Measurements from ENCODE around the gene C1orf21.

C1orf21 gene

GRCh38 chr1:184487531-184488193, 100.8 kb downstream of the C1orf21 start:
- H2BK5ac ChIP-seq (ENCODE audit: low read depth, low read length, poor library complexity, severe bottlenecking): no peak overlapping the region
- H2BK120ac ChIP-seq (ENCODE audit: low read depth, low read length): no peak overlapping the region
- H3K4ac ChIP-seq (ENCODE audit: low read depth in 1 of 2, low read length in 2 of 2): no peak overlapping the region
- no peak overlapping the region for H3K14ac ChIP-seq (ENCODE audit: low read length in 2 of 2)
- no peak overlapping the region for H2AK5ac ChIP-seq (ENCODE audit: low read length, severe bottlenecking)
- DNase-seq: peak; percentile 70
- no peak overlapping the region for H3K27ac ChIP-seq (ENCODE audit: low read length, poor library complexity, severe bottlenecking)
- no peak overlapping the region for H2BK15ac ChIP-seq (ENCODE audit: low read depth, poor library complexity, severe bottlenecking)
- H3K23ac ChIP-seq (ENCODE audit: low read length in 2 of 2): no peak overlapping the region
- no peak overlapping the region for H4K91ac ChIP-seq (ENCODE audit: low read length)
- WGBS: 78% methylated on average over 2 of the region's 5 CpGs
- H3K4me3 ChIP-seq (ENCODE audit: insufficient read depth in 1 of 2, low read depth in 1 of 2, low read length in 2 of 2): no peak overlapping the region
- H3K4me2 ChIP-seq (ENCODE audit: low read length, poor library complexity, severe bottlenecking): no peak overlapping the region
- peak overlapping the region; percentile 18 for H3K9ac ChIP-seq (ENCODE audit: low read length)
- H2BK12ac ChIP-seq (ENCODE audit: low read length in 2 of 2): no peak overlapping the region
- H4K8ac ChIP-seq (ENCODE audit: low read length): no peak overlapping the region
- peaks cover 7% of the 10 kb centered on the region for H3K4me1 ChIP-seq (ENCODE audit: control insufficient read depth, insufficient read depth, low read depth, low read length)
- H3K79me1 ChIP-seq (replicated peaks; ENCODE audit: low read length, poor library complexity, severe bottlenecking): peaks cover 7% of the 10 kb centered on the region
- peak overlapping the region in 1 of 2 experiments; percentile 24 for H3K18ac ChIP-seq (ENCODE audit: low read depth in 1 of 2, low read length in 2 of 2)
- no peak overlapping the region for H2AFZ ChIP-seq (ENCODE audit: low read depth, low read length)
- no peaks in the 10 kb centered on the region for H3K27me3 ChIP-seq (ENCODE audit: control insufficient read depth in 1 of 2, insufficient read depth in 1 of 2, low read length in 2 of 2)
- H3K36me3 ChIP-seq (ENCODE audit: control insufficient read depth in 1 of 2, insufficient read depth in 2 of 2, low read depth in 1 of 2, low read length in 2 of 2): no peaks in the 10 kb centered on the region
- H3K9me3 ChIP-seq (ENCODE audit: control insufficient read depth, low read length): no peaks in the 10 kb centered on the region

GRCh38 chr1:184489908-184490307, 103.1 kb downstream of the C1orf21 start:
- peak overlapping the region; percentile 85 for H3K9ac ChIP-seq (ENCODE audit: low read length)
- DNase-seq: no peak
- H2BK12ac ChIP-seq (ENCODE audit: low read length in 2 of 2): peak overlapping the region in 1 of 2 experiments; percentile 61
- peaks cover 6% of the 10 kb centered on the region for H3K4me1 ChIP-seq (ENCODE audit: control insufficient read depth, insufficient read depth, low read depth, low read length)
- no peak overlapping the region for H3K4ac ChIP-seq (ENCODE audit: low read depth in 1 of 2, low read length in 2 of 2)
- H2BK15ac ChIP-seq (ENCODE audit: low read depth, poor library complexity, severe bottlenecking): no peak overlapping the region
- 96% methylated on average over 3 of the region's 3 CpGs for WGBS
- no peak overlapping the region for H4K91ac ChIP-seq (ENCODE audit: low read length)
- no peak overlapping the region for H3K4me3 ChIP-seq (ENCODE audit: insufficient read depth in 1 of 2, low read depth in 1 of 2, low read length in 2 of 2)
- no peaks in the 10 kb centered on the region for H3K27me3 ChIP-seq (ENCODE audit: control insufficient read depth in 1 of 2, insufficient read depth in 1 of 2, low read length in 2 of 2)
- no peak overlapping the region for H3K4me2 ChIP-seq (ENCODE audit: low read length, poor library complexity, severe bottlenecking)
- no peaks in the 10 kb centered on the region for H3K9me3 ChIP-seq (ENCODE audit: control insufficient read depth, low read length)
- H4K8ac ChIP-seq (ENCODE audit: low read length): no peak overlapping the region
- no peak overlapping the region for H2BK120ac ChIP-seq (ENCODE audit: low read depth, low read length)
- no peak overlapping the region for H2AFZ ChIP-seq (ENCODE audit: low read depth, low read length)
- H3K18ac ChIP-seq (ENCODE audit: low read depth in 1 of 2, low read length in 2 of 2): no peak overlapping the region
- no peak overlapping the region for H2BK5ac ChIP-seq (ENCODE audit: low read depth, low read length, poor library complexity, severe bottlenecking)
- no peak overlapping the region for H3K27ac ChIP-seq (ENCODE audit: low read length, poor library complexity, severe bottlenecking)
- peaks cover 7% of the 10 kb centered on the region for H3K79me1 ChIP-seq (replicated peaks; ENCODE audit: low read length, poor library complexity, severe bottlenecking)
- no peaks in the 10 kb centered on the region for H3K36me3 ChIP-seq (ENCODE audit: control insufficient read depth in 1 of 2, insufficient read depth in 2 of 2, low read depth in 1 of 2, low read length in 2 of 2)
- H2AK5ac ChIP-seq (ENCODE audit: low read length, severe bottlenecking): no peak overlapping the region
- no peak overlapping the region for H3K14ac ChIP-seq (ENCODE audit: low read length in 2 of 2)
- no peak overlapping the region for H3K23ac ChIP-seq (ENCODE audit: low read length in 2 of 2)

- Histone ChIP-seq H3K27me3 (ENCODE audit: control insufficient read depth in 1 of 2, insufficient read depth in 1 of 2, low read length in 2 of 2) (no peaks in the 10 kb centered on the region), H3K14ac (ENCODE audit: low read length in 2 of 2) (no peak overlapping the region), H2BK5ac (ENCODE audit: low read depth, low read length, poor library complexity, severe bottlenecking) (no peak overlapping the region), H3K27ac (ENCODE audit: low read length, poor library complexity, severe bottlenecking) (no peak overlapping the region), H2AFZ (ENCODE audit: low read depth, low read length) (no peak overlapping the region), H3K23ac (ENCODE audit: low read length in 2 of 2) (no peak overlapping the region), H2AK5ac (ENCODE audit: low read length, severe bottlenecking) (no peak overlapping the region), H2BK120ac (ENCODE audit: low read depth, low read length) (no peak overlapping the region), H2BK15ac (ENCODE audit: low read depth, poor library complexity, severe bottlenecking) (no peak overlapping the region), H3K9ac (ENCODE audit: low read length) (peak overlapping the region; percentile 85), H4K91ac (ENCODE audit: low read length) (no peak overlapping the region), H2BK12ac (ENCODE audit: low read length in 2 of 2) (no peak overlapping the region), H3K4ac (ENCODE audit: low read depth in 1 of 2, low read length in 2 of 2) (no peak overlapping the region), H3K18ac (ENCODE audit: low read depth in 1 of 2, low read length in 2 of 2) (no peak overlapping the region), H3K4me1 (ENCODE audit: control insufficient read depth, insufficient read depth, low read depth, low read length) (peaks cover 6% of the 10 kb centered on the region), H3K79me1 (replicated peaks; ENCODE audit: low read length, poor library complexity, severe bottlenecking) (peaks cover 9% of the 10 kb centered on the region), H3K9me3 (ENCODE audit: control insufficient read depth, low read length) (no peaks in the 10 kb centered on the region), H3K4me3 (ENCODE audit: insufficient read depth in 1 of 2, low read depth in 1 of 2, low read length in 2 of 2) (no peak overlapping the region), H3K36me3 (ENCODE audit: control insufficient read depth in 1 of 2, insufficient read depth in 2 of 2, low read depth in 1 of 2, low read length in 2 of 2) (no peaks in the 10 kb centered on the region), H4K8ac (ENCODE audit: low read length) (no peak overlapping the region), H3K4me2 (ENCODE audit: low read length, poor library complexity, severe bottlenecking) (no peak overlapping the region)
- DNase-seq: peak; percentile 47
Measured at GRCh38 chr1:184492536-184492935, 105.7 kb downstream of the C1orf21 start.

GRCh38 chr1:184493987-184494388, 107.2 kb downstream of the C1orf21 start:
- Histone ChIP-seq H2BK120ac (ENCODE audit: low read depth, low read length) (no peak overlapping the region), H4K8ac (ENCODE audit: low read length) (no peak overlapping the region), H3K79me1 (replicated peaks; ENCODE audit: low read length, poor library complexity, severe bottlenecking) (peaks cover 9% of the 10 kb centered on the region), H3K27me3 (ENCODE audit: control insufficient read depth in 1 of 2, insufficient read depth in 1 of 2, low read length in 2 of 2) (no peaks in the 10 kb centered on the region), H3K36me3 (ENCODE audit: control insufficient read depth in 1 of 2, insufficient read depth in 2 of 2, low read depth in 1 of 2, low read length in 2 of 2) (no peaks in the 10 kb centered on the region), H2BK15ac (ENCODE audit: low read depth, poor library complexity, severe bottlenecking) (no peak overlapping the region), H3K18ac (ENCODE audit: low read depth in 1 of 2, low read length in 2 of 2) (peak overlapping the region; percentile 30 to 50), H3K9ac (ENCODE audit: low read length) (no peak overlapping the region), H3K14ac (ENCODE audit: low read length in 2 of 2) (no peak overlapping the region), H3K4ac (ENCODE audit: low read depth in 1 of 2, low read length in 2 of 2) (peak overlapping the region in 1 of 2 experiments; percentile 52), H2AFZ (ENCODE audit: low read depth, low read length) (no peak overlapping the region), H3K9me3 (ENCODE audit: control insufficient read depth, low read length) (no peaks in the 10 kb centered on the region), H3K4me3 (ENCODE audit: insufficient read depth in 1 of 2, low read depth in 1 of 2, low read length in 2 of 2) (no peak overlapping the region), H2AK5ac (ENCODE audit: low read length, severe bottlenecking) (no peak overlapping the region), H3K23ac (ENCODE audit: low read length in 2 of 2) (no peak overlapping the region), H3K27ac (ENCODE audit: low read length, poor library complexity, severe bottlenecking) (no peak overlapping the region), H4K91ac (ENCODE audit: low read length) (no peak overlapping the region), H2BK12ac (ENCODE audit: low read length in 2 of 2) (peak overlapping the region; percentile 76 to 88), H3K4me1 (ENCODE audit: control insufficient read depth, insufficient read depth, low read depth, low read length) (peaks cover 8% of the 10 kb centered on the region), H3K4me2 (ENCODE audit: low read length, poor library complexity, severe bottlenecking) (no peak overlapping the region), H2BK5ac (ENCODE audit: low read depth, low read length, poor library complexity, severe bottlenecking) (no peak overlapping the region)
- 95% methylated on average over 1 of the region's 1 CpG for WGBS
- DNase-seq: no peak
